Heart right ventricle (tissue), 16 donors: ENCODE measurements around the gene JAK3. TPM values are rescaled to one million over a fixed set of nuclear protein-coding genes. Genes with fewer than 3 reads are reported as not detected.

Experiments
- ATAC-seq, 8 donors: fragments of 200-7000 bp; cut with Tn5 transposase; one replicate each; pipeline ENCODE4 v1.9.1; 2020; ENCODE audit warnings: mild to moderate bottlenecking in 8 of 8, moderate library complexity in 8 of 8, moderate number of reproducible peaks in 1 of 8
- DNase-seq, 2 donors: peaks; one replicate each; pipeline ENCODE4 v3.0.0-alpha.2; 2020
- H3K27ac ChIP-seq, 10 donors: fragments of 200-600 bp; sonication (generic) in 2 of 10; one replicate each; pipeline versions ENCODE4 v1.5.0 to v1.8.0; 2020 to 2022; ENCODE audit warnings: mild to moderate bottlenecking in 3 of 10
- H3K27me3 ChIP-seq, 7 donors: fragments of 200-600 bp; one replicate each; pipeline ENCODE4 v1.8.0; 2021 to 2022; ENCODE audit warnings: mild to moderate bottlenecking in 2 of 7
- H3K36me3 ChIP-seq, 9 donors: fragments of 200-600 bp; sonication (generic) in 1 of 9; one replicate each; pipeline versions ENCODE4 v1.5.0 to v1.8.0; 2020 to 2022; ENCODE audit warnings: mild to moderate bottlenecking in 2 of 9
- H3K4me1 ChIP-seq, 9 donors: fragments of 200-600 bp; sonication (generic) in 1 of 9; one replicate each; pipeline versions ENCODE4 v1.5.0 to v1.8.0; 2020 to 2022; ENCODE audit warnings: mild to moderate bottlenecking in 4 of 9
- H3K4me3 ChIP-seq, 10 donors: fragments of 200-600 bp; sonication (generic) in 2 of 10; one replicate each; pipeline versions ENCODE4 v1.5.0 to v1.8.0; 2020 to 2022; ENCODE audit warnings: mild to moderate bottlenecking in 7 of 10, moderate library complexity in 2 of 10
- H3K9me3 ChIP-seq, 11 donors: fragments of 200-600 bp in 10 of 11; sonication (generic) in 2 of 11; one replicate each; pipeline versions ENCODE4 v1.5.0 to v1.8.0; 2013 to 2022; ENCODE audit warnings: mild to moderate bottlenecking in 2 of 11, control low read depth in 1 of 11, moderate library complexity in 1 of 11
- CTCF ChIP-seq, 9 donors: fragments of 200-600 bp; sonication (generic) in 2 of 9; IDR thresholded peaks; one replicate each; pipeline versions ENCODE4 v1.5.0 to v1.8.0; 2021 to 2022; ENCODE audit warnings: antibody characterized with exemption in 9 of 9, mild to moderate bottlenecking in 5 of 9, moderate library complexity in 1 of 9
- WGBS, 2 donors: extraction: QIAGEN DNeasy Blood & Tissue Kit; methylation state at CpG; one replicate each; pipeline ENCODE4 v1.1.7; 2013; ENCODE audit warnings: inconsistent platforms in 1 of 2; 5-methylcytosine and 5-hydroxymethylcytosine counted together
- intact Hi-C, 10 donors: fragments of 100-400 bp; cut with DNase I; formaldehyde crosslinking; loops; one replicate each; pipeline versions ENCODE4 v1.11.1 to v1.14.2; 2022
- polyA plus RNA-seq, 2 donors: library from polyadenylated mRNA; stranded (reverse); fragments of 200-250 nt; gene quantifications; one replicate each; pipeline ENCODE4 v1.2.3, GENCODE V29; 2013
- total RNA-seq, 10 donors: library from RNA; stranded (reverse); fragmentation: NEBNext Ultra II Directional in 3 of 10; extraction: Animal tissue kit (Norgen Biotek cat#: 25700) in 3 of 10; gene quantifications; one replicate each; pipeline versions ENCODE4 v1.2.1 to v1.2.4, GENCODE V29; 2021 to 2023
- donor health status: Arrhythmogenic right ventricular cardiomyopathy.
- donor health status: ischemic (EF 13 %, LVEDD 7.1; RV severe dilation, severe dysfunction).
- donor health status: healthy with polysubstance abuse.
- donor health status: DM: no; HTN: yes; CAD: no.
- donor health status: DM: no; HTN: no; CAD: no.
- donor health status: ischemic (EF 25% LVEDD 6.9; RV normal size, moderate dysfunction).
- donor health status: ischemic (EF 25% LVEDD 5.7; RV mildly dilated, moderate dysfunction).
- donor health status: healthy.
- donor health status: DM: yes; HTN: yes; CAD: no.
- donor health status: Ischemic cardiomyopathy.
- donor health status: ischemic (EF 35%, LVEDD 5.7; RV mildly dilated, moderate dysfunction).
- donor health status: nonischemic (EF 11% LVEDD 7.7; RV severe dilation, severe dysfunction).
- donor health status: DM: yes; HTN: yes; CAD: no.
- donor health status: PGD.
- donor health status: ischemic (EF 29% LVEDD 5.4; RV normal size, mild dysfunction).
- donor health status: nonischemic (EF 23%, LVEDD 6.1; RV moderate dilation, normal function).

Gene JAK3
- total and polyA plus RNA-seq, 12 donors = 0.59 to 16.9 (median 1.6) TPM

- no peak for ATAC-seq
- WGBS, 2 donors = 68 to 69% methylated on average over 11 of the region's 11 CpGs
Measured at GRCh38 chr19:17797424-17798201, 50.2 kb downstream of the JAK3 start.

GRCh38 chr19:17796838-17797423 is 50.9 kb downstream of the JAK3 start:
- no peaks in the 10 kb centered on the region for H3K36me3 ChIP-seq
- intact Hi-C loops = no loop called here
- WGBS, 2 donors = 30 to 49% methylated on average over 1 of the region's 1 CpG
- peaks cover 0 to 89% (median 63%) of the 10 kb centered on the region in 7 donors for H3K27me3 ChIP-seq
- H3K4me1 ChIP-seq = peaks cover 0 to 12% (median 0%) of the 10 kb centered on the region in 9 donors
- no peak overlapping the region for H3K27ac ChIP-seq
- DNase-seq = no peak
- no peak overlapping the region for H3K4me3 ChIP-seq
- no peak for TF ChIP-seq CTCF (IDR thresholded peaks at IDR 0.05)
- H3K9me3 ChIP-seq = no peaks in the 10 kb centered on the region
- no peak for ATAC-seq

More at GRCh38 chr19:17797424-17798201, 50.2 kb downstream of the JAK3 start:
- intact Hi-C loops = no loop called here
- Histone ChIP-seq H3K9me3 (no peaks in the 10 kb centered on the region), H3K4me1 (peaks cover 0 to 13% (median 0%) of the 10 kb centered on the region in 9 donors), H3K36me3 (no peaks in the 10 kb centered on the region), H3K4me3 (no peak overlapping the region), H3K27me3 (peaks cover 0 to 94% (median 62%) of the 10 kb centered on the region in 7 donors), H3K27ac (no peak overlapping the region)
- no peak for TF ChIP-seq CTCF (IDR thresholded peaks at IDR 0.05)
- DNase-seq = no peak

- no peak for TF ChIP-seq CTCF (IDR thresholded peaks at IDR 0.05)
- Histone ChIP-seq H3K27me3 (peaks cover 0 to 86% (median 63%) of the 10 kb centered on the region in 7 donors), H3K27ac (no peak overlapping the region), H3K9me3 (no peaks in the 10 kb centered on the region), H3K4me3 (no peak overlapping the region), H3K4me1 (peaks cover 0 to 19% (median 0%) of the 10 kb centered on the region in 9 donors), H3K36me3 (no peaks in the 10 kb centered on the region)
- intact Hi-C loops = no loop called here
- ATAC-seq = no peak
- WGBS, 2 donors = 62 to 73% methylated on average over 6 of the region's 6 CpGs
- no peak for DNase-seq
Measured at GRCh38 chr19:17796013-17796837, 51.6 kb downstream of the JAK3 start.

- Histone ChIP-seq H3K9me3 (no peaks in the 10 kb centered on the region), H3K27me3 (peaks cover 0 to 88% (median 63%) of the 10 kb centered on the region in 7 donors), H3K4me3 (no peak overlapping the region), H3K36me3 (no peaks in the 10 kb centered on the region), H3K4me1 (peaks cover 0 to 19% (median 0%) of the 10 kb centered on the region in 9 donors), H3K27ac (no peak overlapping the region)
- no peak for TF ChIP-seq CTCF (IDR thresholded peaks at IDR 0.05)
- intact Hi-C loops = no loop called here
- DNase-seq (no peak), ATAC-seq (no peak)
- WGBS, 2 donors = 21 to 23% methylated on average over 14 of the region's 14 CpGs
Measured at GRCh38 chr19:17795495-17795856, 52.3 kb downstream of the JAK3 start.
